Measurements from ENCODE around the gene GABARAP. TPM values are rescaled to one million over a fixed set of nuclear protein-coding genes. Genes with fewer than 3 reads are reported as not detected.

The GABARAP gene
- total and polyA plus RNA-seq, 10 of the 15 experiments (the other 5 are each of a cell fraction or from before 2014, with no cell fraction given): 134 to 613 (median 285) TPM

- Histone ChIP-seq H3K27ac (ENCODE audit: control insufficient read depth, insufficient read depth) (no peak overlapping the region), H3K27me3 (replicated peaks in 1 of 2; ENCODE audit: control insufficient read depth in 2 of 2, insufficient read depth in 2 of 2, low read length in 1 of 2) (no peaks in the 10 kb centered on the region), H3K4me2 (ENCODE audit: control insufficient read depth, insufficient read depth) (no peak overlapping the region), H3K79me2 (ENCODE audit: control insufficient read depth, insufficient read depth, low read length) (no peaks in the 10 kb centered on the region), H3K4me3 (no peak overlapping the region), H3K4me1 (ENCODE audit: control insufficient read depth, insufficient read depth, low read length) (no peaks in the 10 kb centered on the region), H3K9ac (ENCODE audit: control insufficient read depth, insufficient read depth, low read length) (no peak overlapping the region), H3K36me3 (ENCODE audit: control insufficient read depth in 2 of 2, insufficient read depth in 2 of 2, low read length in 1 of 2) (no peaks in the 10 kb centered on the region), H3K9me3 (replicated peaks; ENCODE audit: control insufficient read depth, insufficient read depth, low read length) (no peaks in the 10 kb centered on the region), H4K20me1 (ENCODE audit: control insufficient read depth, insufficient read depth) (no peaks in the 10 kb centered on the region), H2AFZ (ENCODE audit: control insufficient read depth, low read depth, low read length) (no peak overlapping the region)
- no peak for DNase-seq (ENCODE audit: low read depth, low spot score)
- 51% methylated on average over 14 of the region's 14 CpGs for WGBS (ENCODE audit: insufficient coverage, insufficient replicate concordance, low lambda C conversion rate, missing lambda C conversion rate)
- intact Hi-C loops (cut with micrococcal nuclease; ENCODE audit: unreplicated experiment) (no loop called here), in situ Hi-C loops (cut with MboI) (no loop called here)
- no peak for ATAC-seq
- no peak for FAIRE-seq
- SMC1A ChIA-PET (ENCODE audit: uncharacterized antibody, unreplicated experiment): no interaction called here
- CTCF ChIA-PET: no interaction called here
- RAD21 ChIA-PET (ENCODE audit: unreplicated experiment): no interaction called here
- no TSS peak for BruUV-seq (replicated peaks)
- POLR2A ChIA-PET: interaction anchor here (0.6 kb wide), 1 partner anchor 145 kb away, joined by 3 read pairs; no protein-coding TSS in a partner anchor
- TF ChIP-seq BCL11A (IDR thresholded peaks at IDR 0.05; ENCODE audit: low read depth, low read length) (no peak), ZSCAN29 (IDR thresholded peaks at IDR 0.05) (no peak), ATF3 (IDR thresholded peaks at IDR 0.05; ENCODE audit: borderline replicate concordance, extremely low read depth, low read depth, low read length) (no peak), BCLAF1 (IDR thresholded peaks at IDR 0.05) (no peak), MAX (IDR thresholded peaks at IDR 0.05; ENCODE audit: low read depth, low read length) (no peak), PKNOX1 (IDR thresholded peaks at IDR 0.05) (no peak), MEF2A (IDR thresholded peaks at IDR 0.05; ENCODE audit: insufficient read depth, low read depth, low read length) (no peak), CHD2 (IDR thresholded peaks at IDR 0.05; ENCODE audit: borderline replicate concordance, low read depth, low read length) (no peak), PRDM15 (CRISPR knock-in tag; IDR thresholded peaks at IDR 0.05) (no peak), SMAD1 (IDR thresholded peaks at IDR 0.05; ENCODE audit: low read depth, partially characterized antibody) (no peak)
- TF ChIP-seq, protein P1, sequence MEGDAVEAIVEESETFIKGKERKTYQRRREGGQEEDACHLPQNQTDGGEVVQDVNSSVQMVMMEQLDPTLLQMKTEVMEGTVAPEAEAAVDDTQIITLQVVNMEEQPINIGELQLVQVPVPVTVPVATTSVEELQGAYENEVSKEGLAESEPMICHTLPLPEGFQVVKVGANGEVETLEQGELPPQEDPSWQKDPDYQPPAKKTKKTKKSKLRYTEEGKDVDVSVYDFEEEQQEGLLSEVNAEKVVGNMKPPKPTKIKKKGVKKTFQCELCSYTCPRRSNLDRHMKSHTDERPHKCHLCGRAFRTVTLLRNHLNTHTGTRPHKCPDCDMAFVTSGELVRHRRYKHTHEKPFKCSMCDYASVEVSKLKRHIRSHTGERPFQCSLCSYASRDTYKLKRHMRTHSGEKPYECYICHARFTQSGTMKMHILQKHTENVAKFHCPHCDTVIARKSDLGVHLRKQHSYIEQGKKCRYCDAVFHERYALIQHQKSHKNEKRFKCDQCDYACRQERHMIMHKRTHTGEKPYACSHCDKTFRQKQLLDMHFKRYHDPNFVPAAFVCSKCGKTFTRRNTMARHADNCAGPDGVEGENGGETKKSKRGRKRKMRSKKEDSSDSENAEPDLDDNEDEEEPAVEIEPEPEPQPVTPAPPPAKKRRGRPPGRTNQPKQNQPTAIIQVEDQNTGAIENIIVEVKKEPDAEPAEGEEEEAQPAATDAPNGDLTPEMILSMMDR (IDR thresholded peaks at IDR 0.05 in 2 of 3, conservative IDR thresholded peaks at IDR 0.05 in 1 of 3; ENCODE audit: control insufficient read depth in 2 of 3, extremely low read depth in 1 of 3, insufficient read depth in 1 of 3, low read depth in 3 of 3, low read length in 3 of 3): no peak
Observed at GRCh38 chr17:7190276-7190917, 51.9 kb downstream of the GABARAP start.

All from GM12878 (cell line).